DMS153 treated with DMSO at 0.1 percent for 48 hours (cell line): ENCODE results near the gene NASP.
"Not testable (repeated sequence)": the region's sequence is repeated elsewhere in the genome, so short reads cannot be mapped to it uniquely, and the experiment has no call there.

Source experiments
- DNase-seq: peaks from one replicate; lab custom pipeline; 2025; ENCODE audit not compliant: unreplicated experiment; lab: John Stamatoyannopoulos, UW

NASP gene

DNA sequence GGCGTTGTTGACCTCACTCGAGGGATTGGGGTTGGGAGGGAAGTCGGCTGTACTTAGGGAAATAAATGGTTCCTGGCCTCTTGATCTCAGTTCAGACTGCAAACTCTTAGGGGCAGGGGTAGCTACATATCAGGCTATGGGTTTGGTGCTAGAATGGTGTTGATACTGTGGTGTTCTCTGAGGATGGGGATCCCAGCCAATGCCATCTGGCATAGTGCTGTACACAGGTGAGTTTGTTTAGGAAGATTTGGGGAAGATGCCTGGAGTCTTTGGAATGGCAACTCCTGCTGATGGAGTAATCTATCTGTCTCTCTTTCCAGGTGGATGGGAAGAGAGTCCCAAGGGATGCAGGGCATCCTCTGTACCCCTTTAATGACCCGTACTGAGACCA lies 14.3 kb upstream of the NASP start:
- no peak for DNase-seq

GRCh38 chr1:45569962-45570581 lies 13.8 kb upstream of the NASP start:
- DNase-seq, result peak; percentile 84

GRCh38 chr1:45570631-45571030 lies 13.2 kb upstream of the NASP start:
- no peak for DNase-seq

DNA sequence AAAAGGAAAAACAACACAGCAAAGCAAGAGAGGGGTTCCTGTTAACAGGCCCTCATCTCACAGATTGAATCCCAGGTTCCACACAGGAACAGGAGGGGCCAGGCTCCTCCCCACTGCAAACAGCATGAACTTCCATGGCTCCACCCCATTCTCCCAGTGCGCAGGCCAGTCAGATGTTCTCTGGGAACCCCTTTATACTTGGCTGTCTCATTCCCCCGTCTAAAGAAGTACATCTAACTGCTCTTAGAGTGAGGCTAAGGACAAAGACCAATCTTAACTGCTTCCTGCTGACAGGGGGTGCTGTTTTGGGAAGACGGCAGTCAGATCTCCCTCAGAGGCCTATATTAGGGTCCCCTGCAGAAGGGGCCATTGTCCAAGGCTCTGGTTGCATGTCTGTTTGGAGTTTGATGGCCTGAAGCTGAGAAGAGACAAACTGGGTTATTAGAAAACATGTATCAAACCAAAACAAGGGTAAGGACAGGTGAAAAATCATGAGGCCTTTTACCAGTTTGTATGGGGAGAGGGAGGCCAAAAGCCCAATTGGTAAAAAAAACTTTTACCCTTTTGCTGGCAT lies 10.5 kb upstream of the NASP start:
- DNase-seq, result no peak

- no peak for DNase-seq
These were observed 9.7 kb upstream of the NASP start for GRCh38 chr1:45574105-45574626.

DNA sequence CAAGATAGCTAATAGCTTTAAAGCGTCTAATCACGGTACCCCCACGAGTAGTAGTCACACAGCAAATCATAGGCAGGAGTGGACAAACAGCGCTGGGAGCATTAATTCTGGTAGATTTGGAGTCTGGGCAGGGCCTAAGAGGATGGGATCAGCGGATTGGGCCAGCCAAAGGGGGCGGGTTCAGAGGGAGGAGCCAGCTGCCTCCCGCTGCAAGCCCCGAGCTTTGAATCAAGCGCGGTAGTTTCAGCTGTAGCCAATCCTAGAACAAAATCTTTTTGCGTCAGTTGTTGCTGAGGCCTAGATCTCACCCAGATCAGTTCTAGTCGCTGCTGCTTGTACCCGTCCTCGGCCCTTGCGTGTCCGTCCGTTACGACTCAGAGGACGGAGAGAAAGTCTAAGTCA lies 576 bp upstream of the NASP start:
- peak; percentile 99 for DNase-seq

DNA sequence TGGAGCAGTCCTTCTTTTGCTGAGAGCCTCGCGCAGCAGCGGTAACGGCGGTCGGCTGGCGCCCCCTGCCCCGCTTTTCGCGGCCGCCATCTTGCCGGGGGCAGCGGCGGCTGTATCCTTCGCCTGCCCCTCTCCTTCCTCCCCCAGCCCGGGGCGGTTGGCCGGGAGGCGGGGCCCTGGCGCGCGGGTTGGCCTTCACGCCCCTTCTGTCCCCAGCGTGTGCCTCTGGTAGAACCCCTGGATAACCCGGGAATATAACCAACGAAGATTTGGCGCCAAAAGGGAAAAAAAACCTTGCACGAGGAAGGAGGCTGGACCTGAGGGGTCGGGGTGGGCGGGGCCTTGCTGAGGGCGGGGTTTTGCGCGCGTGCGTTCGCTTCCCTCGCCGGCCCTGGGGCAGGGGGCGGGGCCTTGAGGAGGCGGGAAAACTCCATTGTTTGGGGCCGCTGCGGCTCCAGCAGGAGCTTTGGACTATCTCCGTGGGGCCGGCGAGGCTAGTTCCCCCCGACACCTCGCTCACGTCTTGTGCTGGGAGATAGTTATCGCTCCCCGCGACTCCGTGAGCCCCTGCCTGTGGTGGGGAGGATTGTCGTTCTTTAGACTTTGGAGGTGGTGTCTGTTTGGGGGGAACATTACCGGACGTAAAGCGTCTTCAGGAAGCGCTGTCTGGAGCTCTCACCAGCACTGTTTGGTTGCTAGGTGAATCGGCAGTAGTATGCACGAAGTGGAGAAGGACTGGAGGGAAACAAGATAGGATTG lies 689 bp downstream of the NASP start:
- peak; percentile 95 for DNase-seq

DNA sequence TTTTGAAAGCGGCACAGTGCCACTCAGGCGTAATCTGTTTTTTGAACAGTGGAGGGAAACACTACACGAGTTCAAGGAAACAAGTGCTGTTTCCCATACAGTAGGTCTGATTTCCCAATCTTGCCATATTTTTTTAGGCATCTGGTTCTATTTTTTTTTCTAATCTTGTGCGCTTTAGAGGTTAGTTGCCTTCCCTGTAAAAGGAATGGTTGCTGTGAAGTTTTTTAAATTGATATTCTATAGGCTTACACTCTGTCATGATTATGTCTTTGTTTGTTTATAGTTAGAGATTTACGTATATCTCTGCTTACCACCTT lies 1.2 kb downstream of the NASP start:
- DNase-seq, result no peak

GRCh38 chr1:45585496-45586075 lies 1.7 kb downstream of the NASP start:
- DNase-seq, result no peak

DNA sequence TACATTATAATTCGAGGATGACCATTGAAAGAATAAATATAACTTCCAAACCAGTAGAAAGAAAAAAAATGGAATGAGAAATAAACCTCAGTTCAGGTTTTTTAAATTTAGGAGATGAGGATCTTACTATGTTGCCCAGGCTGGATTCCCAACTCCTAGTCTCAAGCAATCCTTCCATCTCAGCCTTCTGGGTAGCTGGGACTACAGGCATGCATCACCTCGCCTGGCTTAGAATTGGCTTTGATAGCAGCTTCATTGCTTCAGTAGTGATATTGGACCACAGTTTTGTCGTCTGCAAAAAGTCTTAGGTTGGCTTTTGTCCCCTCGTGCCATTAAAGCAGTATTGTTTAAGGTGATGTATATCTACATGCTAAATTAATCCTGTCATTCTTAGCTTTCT lies 2.9 kb downstream of the NASP start:
- no peak for DNase-seq

DNA sequence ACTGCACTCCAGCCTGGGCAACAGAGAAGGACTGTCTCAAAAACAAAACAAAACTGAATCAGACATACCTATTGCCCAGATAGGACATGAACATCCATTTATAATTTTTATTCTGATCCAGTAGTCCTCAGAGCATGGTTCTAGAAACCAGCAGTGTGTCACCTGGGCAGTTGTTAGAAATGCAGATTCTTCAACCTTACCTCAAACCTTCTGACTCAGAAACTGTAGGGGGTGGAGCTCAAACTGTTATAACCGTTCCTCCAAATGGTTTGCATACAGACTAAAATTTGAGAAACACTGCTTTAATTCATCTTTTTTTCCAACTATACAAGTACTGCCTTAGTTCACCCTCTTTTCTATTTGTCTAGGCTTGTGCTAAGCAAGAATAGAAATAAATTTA lies 6.0 kb downstream of the NASP start:
- DNase-seq, result no peak

- DNase-seq, result no peak
These were observed 10.6 kb downstream of the NASP start for GRCh38 chr1:45594412-45594811.

GRCh38 chr1:45596765-45597164 lies 12.9 kb downstream of the NASP start:
- DNase-seq, result not testable (repeated sequence)

DNA sequence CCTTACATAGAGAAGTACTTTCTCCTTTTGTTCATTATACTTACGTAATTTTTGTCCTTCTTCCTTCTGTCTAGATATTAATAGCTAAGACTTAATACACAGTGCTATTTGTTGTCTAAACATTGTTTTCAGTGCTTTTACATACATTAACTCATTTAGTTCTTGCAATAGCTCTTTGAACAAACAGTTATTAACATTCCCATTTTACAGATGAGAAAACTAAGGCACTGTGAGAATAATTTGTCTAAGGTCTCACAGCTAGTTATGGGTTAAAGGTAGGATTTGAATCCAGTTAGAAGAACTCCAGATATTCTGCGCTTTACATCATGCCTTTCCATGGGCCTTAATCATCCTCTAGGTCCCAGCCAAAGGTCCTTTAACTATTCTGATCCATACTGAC lies 20.4 kb downstream of the NASP start:
- DNase-seq, result no peak

DNA sequence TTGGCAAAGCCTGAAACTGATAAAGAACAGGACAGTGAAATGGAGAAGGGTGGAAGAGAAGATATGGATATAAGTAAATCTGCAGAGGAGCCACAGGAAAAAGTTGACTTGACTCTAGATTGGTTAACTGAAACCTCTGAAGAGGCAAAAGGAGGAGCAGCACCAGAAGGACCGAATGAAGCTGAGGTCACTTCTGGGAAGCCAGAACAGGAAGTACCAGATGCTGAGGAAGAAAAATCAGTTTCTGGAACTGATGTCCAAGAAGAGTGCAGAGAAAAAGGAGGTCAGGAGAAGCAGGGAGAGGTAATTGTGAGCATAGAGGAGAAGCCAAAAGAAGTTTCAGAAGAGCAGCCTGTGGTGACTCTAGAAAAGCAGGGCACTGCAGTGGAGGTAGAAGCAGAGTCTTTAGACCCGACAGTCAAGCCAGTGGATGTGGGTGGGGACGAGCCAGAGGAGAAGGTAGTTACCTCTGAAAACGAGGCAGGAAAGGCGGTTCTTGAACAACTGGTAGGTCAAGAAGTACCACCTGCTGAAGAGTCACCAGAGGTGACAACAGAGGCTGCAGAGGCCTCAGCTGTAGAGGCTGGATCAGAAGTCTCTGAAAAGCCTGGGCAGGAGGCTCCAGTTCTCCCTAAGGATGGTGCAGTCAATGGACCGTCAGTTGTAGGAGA lies 23.7 kb downstream of the NASP start:
- no peak for DNase-seq

DNA sequence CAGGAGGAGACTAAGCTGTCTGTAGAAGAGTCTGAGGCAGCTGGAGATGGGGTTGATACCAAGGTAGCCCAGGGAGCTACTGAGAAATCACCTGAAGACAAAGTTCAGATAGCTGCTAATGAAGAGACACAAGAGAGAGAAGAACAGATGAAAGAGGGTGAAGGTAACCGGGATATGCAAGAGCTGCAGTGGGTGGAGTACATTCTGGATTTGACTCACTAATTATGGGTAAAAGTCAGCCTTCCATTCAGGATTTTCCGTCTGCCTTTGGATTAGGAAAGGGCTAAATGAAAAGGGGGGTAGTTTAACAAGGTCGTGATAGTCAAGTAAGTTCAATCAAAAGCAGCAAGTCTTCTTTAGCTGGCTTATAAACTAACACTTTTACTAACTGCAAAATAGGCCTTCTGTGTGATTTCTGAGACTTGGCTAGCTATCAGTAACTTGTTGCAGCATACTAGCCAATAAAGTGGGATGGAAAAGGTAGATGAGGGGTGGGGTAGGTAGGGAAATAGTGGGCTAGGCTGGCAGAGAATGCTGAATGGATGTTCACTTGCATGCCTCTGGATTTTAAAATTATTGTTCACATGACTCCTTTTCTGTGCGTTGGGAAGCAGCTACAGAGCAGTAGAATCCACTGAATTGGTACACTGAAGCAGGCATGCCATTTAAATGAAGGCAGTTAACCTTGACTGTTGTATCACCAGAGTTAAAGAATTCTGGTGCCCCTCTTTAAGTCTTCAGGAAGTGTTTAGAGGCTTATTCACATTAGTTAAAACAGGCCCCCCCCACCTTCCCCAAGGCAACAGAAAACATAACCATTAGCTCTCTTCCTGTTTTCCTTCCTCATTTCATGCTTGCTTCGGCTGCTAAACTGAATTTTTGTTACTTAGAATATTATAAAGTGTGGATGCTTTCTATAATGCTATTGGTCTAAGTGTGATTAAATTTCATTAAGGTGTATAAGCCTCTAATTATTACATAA lies 24.6 kb downstream of the NASP start:
- DNase-seq, result no peak

DNA sequence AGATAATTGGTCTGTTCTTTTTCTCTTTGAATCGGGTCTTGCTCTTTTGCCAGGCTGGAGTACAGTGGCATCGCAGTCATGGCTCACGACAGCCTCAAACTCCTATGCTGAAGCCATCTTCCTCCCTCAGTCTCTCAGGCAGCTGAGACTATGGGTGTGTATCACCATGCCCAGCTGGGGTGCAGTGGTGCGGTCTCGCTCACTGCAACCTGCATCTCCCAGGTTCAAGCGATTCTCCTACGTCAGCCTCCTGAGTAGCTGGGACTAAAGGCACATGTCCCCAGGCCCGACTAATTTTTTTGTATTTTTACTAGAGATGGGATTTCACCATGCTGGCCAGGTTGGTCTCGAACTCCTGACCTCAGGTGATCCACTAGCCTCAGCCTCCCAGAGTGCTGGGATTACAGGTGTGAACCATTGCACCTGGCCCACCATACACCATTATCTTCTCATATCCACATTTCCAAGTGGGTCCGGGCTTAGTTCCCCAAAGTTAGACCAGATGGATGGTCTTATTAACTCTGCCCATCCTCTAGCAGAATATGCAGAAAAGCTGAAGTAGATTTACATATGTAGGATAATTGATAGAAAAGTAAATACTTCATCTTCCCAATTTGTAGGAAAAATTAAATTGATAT lies 26.9 kb downstream of the NASP start:
- DNase-seq, result no peak

DNA sequence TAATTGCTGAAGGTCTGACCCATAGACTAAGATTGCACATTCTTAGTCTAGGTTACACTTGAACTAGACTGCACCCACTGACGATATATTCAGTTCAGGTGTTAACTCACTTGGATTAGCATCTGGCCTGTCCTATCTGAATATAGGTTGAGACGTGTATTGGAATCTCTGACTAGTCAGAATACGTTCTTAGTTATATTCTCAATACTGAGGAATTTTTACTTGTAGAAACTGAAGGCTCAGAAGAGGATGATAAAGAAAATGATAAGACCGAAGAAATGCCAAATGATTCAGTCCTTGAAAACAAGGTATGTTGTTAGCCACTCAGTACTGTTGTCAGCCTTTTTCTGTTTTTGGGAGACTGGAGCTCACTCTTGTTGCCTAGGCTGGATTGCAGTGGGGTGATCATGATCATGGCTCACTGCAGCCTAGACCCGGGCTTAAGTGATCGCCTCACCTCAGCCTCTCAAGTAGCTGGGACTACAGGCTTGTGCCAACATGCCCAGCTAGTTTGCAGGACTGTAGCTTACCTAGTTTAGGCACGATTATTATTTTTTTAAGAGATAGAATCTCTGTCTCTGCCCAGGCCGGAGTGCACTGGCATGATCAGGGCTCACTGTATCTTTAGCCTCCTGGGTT lies 29.2 kb downstream of the NASP start:
- DNase-seq, result no peak

GRCh38 chr1:45615885-45616284 lies 32.0 kb downstream of the NASP start:
- no peak for DNase-seq
